GM19455 (cell line): Measurements from ENCODE around the gene STX3.

Experiments used
- ATAC-seq: cut with Tn5 transposase; IDR thresholded peaks from one replicate; pipeline ENCODE4 v1.9.1; 2021; ENCODE audit not compliant: unreplicated experiment

The STX3 gene

DNA sequence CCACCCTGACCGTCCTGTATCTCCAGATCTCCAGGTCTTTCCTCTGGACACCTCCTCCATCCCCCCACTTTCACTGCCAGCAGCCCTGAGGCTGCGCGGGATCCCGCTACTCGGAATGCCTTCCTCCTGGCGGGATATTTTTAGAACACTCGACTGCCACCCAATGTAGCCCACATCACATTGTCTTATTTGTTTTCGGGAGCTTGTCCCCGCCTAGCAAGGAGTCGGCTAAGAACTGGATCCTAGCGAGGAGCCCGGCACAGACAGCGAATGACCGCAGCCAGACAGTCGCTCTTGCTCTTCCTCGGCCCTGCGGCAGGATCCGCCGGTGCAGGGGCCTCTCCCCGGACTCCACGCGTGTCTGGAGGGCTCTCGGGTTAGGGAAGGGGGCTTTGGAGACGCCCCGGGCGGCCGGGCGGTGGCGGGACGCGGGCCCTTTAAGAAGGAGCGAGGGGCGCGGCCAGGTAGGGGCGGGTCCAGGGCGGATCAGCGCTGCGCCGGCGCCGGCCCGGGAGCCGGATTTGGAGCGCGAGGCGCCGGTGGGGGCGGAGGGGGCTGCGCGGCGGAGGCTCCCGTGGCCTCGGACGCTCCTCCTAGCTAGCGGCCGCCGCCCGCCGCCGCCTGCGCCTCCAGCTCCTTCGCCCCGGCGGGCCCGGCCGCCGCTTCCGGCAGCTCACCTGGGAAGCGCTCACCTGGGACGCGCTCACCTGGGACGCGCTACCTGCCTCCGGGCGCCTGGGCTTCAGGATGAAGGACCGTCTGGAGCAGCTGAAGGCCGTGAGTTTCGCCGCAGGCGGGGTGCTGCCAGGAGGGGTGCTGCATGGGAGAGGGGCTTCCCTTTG lies at the start of gene STX3:
Gene STX3, plus strand, starts transcription at position 518 of the 842 bp plus-strand sequence. Its CDS starts 230 bp downstream, at position 748.
- peak; percentile 62 for ATAC-seq

DNA sequence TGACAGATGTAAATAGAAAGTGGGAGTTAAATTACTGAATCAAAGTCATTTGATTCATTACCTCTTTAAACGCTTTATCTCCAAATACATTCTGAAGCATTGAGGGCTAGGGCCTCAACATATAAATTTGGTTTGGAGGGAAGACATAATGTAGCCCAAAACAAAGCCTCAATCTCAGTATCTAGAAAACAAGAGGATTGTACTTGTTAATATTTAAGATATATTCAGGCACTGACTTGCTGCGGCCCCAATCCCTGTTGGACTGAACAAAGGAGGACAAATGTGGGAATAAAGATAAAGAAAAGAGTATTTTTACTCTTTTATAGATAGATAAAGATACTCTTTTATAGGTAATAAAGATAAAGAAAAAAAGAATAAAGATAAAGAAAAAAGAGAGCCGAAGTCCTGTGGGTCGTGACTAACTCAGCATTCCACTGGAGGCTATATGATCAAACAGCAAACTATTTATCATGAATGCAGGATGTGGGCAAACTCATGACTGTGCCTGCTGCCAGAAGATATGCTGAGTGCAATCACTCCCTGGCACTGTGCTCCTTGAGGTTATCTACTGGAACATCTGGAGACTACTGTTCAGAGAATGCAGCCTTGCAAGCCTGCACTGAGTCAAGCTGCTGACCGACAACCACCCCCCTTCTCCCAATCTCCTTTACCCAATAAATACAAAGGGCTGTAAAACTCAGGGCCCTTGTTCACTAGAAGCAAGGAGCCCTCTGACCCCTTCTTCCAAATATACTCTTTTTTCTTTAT lies 48.5 kb upstream of the STX3 start:
- ATAC-seq: no peak

DNA sequence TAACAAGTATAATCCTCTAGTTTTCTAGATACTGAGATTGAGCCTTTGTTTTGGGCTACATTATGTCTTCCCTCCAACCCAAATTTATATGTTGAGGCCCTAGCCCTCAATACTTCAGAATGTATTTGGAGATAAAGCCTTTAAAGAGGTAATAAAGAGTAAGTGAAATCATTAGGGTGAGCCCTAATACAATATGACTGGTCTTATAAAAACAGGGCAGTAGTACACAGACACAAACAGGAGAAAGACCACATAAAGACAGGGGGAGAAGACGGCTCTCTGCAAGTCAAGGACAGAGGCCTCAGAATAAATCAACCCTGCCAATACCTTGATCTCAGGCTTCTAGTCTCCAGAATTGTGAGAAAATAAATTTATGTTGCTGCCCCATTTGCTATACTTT lies 47.8 kb upstream of the STX3 start:
- ATAC-seq: no peak

- ATAC-seq: no peak
Observed at GRCh38 chr11:59708537-59708936, 46.6 kb upstream of the STX3 start.

GRCh38 chr11:59710136-59710847 lies 44.9 kb upstream of the STX3 start:
- no peak for ATAC-seq

DNA sequence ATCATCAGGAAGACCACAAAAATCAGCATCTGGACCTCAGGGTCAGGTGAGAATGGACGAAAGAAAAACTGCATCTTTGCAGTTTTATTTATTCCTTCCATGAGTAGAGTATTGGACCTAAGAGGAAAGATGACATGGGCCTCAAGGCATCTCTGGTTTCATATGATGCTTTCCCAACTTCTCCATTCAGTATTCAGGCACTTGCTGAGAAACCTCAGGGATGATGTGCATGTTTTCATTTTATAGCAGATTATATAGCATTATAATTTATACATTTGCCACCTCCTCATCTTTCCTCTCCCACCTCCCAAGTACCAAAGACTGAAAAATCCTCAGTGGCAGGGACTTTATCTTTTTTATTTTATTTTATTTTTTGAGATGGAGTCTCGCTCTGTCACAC lies 41.4 kb upstream of the STX3 start, which contains the start of gene OR10V1:
Gene OR10V1, minus strand, starts transcription at position 101 of the 400 bp plus-strand sequence. Its CDS starts 0 bp downstream, at position 101.
- ATAC-seq: no peak

DNA sequence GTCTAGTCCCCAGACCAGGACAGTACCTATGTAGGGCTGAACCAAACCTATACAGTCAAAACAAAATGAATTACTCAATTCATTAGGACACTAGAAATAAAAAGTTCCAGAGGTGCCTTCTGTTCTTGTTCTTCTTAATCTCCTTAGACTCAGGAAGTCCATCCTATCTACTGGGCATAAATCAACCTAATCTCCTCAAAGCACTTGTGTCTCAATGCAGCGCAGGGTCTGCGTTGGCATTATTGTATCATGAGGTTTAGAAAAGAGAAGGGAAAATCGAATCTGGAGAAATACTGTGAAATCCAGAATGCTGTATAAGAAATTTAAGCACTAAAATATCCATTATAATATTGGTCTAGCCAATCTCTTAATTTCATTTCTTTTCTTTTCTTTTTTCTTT lies 39.1 kb upstream of the STX3 start:
- no peak for ATAC-seq

- no peak for ATAC-seq
Observed at GRCh38 chr11:59719556-59719955, 35.6 kb upstream of the STX3 start.

DNA sequence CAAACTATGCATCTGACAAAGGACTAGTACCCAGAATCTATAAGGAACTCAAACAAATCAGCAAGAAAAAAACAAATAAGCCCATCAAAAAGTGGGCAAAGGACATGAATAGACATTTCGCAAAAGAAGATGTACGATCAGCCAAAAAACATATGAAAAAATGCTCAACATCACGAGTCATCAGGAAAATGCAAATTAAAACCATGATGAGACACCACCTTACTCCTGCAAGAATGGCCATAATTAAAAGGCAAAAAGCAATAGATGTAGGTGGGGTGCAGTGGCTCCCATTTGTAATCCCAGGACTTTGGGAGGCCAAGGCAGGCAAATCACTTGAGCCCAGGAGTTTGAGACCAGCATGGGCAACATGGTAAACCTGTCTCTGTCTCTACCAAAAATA lies 31.1 kb upstream of the STX3 start:
- no peak for ATAC-seq

DNA sequence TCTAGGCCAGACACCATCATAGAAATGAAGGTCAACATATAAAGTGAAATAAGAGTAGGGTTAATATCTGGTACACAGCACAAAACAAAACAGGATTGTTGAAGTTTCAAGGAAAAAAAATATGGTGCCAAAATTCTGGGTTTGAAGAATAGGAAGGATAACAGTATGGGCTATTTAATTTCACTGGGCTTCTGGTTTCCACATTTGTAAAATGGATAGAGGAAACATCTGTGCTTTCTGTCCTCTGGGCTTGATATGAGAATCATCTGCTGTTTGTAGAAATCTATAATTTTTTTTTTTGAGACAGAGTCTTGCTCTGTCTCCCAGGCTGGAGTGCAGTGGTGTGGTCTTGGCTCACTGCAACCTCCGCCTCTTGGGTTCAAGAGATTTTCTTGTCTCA lies 27.8 kb upstream of the STX3 start:
- ATAC-seq: no peak

DNA sequence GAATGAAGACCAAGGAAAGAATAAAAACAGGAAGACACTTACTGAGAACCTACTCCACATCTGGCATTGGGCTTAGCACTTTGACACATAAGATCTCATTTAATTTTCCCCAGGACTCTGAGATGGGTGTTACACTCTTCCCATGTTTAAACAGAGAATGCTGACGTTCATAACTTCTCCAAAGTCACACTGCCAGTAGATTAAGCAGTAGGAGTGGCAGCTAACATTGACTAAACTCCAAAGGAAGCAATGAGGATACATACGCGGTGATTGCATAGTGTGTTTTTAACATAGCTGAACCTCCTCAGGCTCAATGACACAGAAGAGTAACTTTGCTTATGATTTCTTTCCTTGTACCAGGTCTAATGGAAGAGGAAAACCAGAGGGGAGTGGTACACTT lies 27.0 kb upstream of the STX3 start:
- ATAC-seq: no peak

GRCh38 chr11:59728913-59729312 lies 26.3 kb upstream of the STX3 start:
- no peak for ATAC-seq

GRCh38 chr11:59729834-59730233 lies 25.3 kb upstream of the STX3 start:
- no peak for ATAC-seq

DNA sequence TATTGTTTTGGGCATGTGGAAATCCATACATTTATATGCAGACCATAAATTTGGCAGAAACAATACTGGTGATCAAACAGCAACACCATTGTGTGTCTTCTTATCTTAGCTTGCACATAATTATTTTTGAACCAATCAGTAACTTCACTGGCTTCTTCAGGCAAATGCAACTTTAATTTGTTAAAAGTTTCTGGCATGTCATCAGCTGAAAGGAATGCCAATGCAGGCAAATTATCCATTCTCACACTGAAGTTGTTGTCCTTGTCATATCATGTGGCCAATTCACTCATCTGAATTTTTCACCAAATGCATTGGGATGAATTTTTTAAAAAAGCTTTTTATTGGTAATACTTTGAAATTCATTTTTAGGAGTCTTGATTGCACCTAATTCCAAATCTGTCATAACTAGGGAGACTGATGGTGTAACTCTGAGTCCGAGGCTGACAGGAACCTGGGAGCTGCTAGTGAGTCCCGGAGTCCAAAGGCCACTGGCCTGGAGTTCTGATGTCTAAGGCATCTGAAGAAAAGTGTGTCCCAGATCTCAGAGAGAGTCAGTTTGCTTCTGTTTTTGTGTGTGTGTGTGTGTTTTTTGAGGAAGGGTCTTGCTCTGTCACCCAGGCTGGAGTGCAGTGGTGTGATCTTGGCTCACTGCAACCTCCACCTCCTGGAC lies 24.1 kb upstream of the STX3 start:
- no peak for ATAC-seq

DNA sequence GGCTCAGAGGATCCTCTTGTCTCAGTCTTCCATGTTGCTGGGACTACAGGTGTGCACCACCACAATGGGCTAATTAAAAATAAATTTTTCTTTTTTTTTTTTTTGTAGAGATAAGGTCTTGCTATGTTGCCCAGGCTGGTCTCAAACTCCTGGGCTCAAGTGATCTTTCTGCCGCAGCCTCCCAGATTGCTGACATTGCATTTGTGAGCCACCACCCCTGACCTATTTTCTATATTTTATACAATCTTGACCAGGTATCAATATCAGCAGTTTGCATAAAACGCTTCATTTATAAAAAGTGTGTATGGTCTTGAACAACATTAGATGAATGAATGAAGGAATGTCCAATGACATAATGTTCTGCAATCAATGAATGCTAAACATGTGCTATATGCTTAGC lies 9.1 kb upstream of the STX3 start:
- ATAC-seq: no peak

GRCh38 chr11:59753650-59754493 lies 1.3 kb upstream of the STX3 start:
- ATAC-seq: peak; percentile 81

DNA sequence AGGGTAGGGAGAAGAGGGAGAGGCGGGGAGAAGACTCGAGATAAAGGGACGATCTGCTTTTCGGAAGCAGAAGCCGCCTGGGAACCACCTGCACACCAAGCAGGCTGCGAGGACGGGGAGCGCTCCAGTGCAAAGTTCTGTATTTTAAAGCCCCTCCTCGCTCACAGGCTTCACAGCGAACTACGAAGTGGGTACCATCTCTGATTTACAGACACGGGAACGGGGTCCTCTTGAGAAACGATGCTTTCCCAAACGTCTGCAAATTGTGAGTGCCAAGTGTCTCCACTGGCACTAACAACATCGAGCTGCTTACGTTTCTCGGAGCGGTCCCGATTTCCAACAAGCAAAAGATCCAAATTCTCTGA lies 700 bp upstream of the STX3 start:
- ATAC-seq: peak; percentile 31

DNA sequence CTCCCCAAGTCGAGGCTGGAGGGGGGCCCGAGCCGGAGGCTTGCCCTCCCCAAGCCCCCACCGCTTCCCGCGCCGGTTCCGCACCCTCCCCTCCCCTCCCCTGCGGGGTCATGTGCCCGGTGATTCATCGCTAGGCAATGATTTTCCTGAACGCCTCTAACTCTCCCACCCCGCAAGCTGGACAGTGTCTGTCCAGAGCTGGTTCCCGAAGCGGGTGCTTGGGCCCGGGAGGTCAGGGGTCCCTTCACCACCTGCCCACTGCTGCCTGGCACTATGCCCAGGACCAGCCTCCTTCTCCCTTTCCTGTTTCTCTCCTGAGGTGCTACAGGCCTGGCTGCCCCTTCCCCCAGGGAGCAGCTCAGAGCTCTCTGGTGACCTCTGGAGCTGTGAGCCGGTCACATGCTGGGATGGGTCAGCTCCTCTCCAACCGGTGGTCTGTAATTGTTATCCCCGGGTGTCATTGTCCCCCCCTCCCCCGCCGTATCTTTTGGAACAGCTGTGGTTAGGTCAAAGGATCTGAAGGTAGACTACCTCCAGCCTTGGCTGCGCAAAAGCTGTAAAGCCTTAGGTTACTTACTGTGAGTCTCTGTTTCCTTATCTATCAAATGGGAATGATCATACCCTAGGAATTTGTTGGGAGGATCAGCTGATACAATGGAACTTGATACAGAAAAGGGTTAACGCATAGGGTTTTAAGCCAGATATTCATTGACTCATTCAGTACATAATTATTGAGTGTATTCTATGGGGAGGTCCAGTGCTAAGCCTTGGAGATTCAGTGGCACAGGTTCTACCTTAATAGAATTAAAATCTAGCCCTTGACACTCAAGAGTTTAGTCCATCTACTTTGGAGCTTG lies 753 bp downstream of the STX3 start:
- no peak for ATAC-seq

- no peak for ATAC-seq
Observed at GRCh38 chr11:59756558-59756840, 1.3 kb downstream of the STX3 start.
